Activated CD4-positive, alpha-beta T cell treated with anti-CD3 and anti-CD28 coated beads, Interleukin-2, amount 10 ng/mL, durations not matched to agents 7 days and 5 days (primary cell): ENCODE results near the gene FAM3C. TPM values are rescaled to one million over a fixed set of nuclear protein-coding genes. Genes with fewer than 3 reads are reported as not detected.

Experiments
- CTCF ChIA-PET: fragments of 350-600 bp; sonication (Branson Sonifier 250); formaldehyde crosslinking; loops from one replicate; lab custom pipeline; 2021; ENCODE audit warnings: antibody characterized with exemption; lab: Charles Lee
- POLR2A ChIA-PET: fragments of 350-600 bp; sonication (Branson Sonifier 250); formaldehyde crosslinking; loops from one replicate; lab custom pipeline; 2021; ENCODE audit warnings: antibody characterized with exemption; lab: Charles Lee
- DNase-seq: peaks from one replicate; pipeline ENCODE4 v3.0.0-alpha.2; 2020
- H3K27ac Mint-ChIP-seq: one replicate; pipeline ENCODE4 v1.8.0; 2021; ENCODE audit warnings: mild to moderate bottlenecking, moderate library complexity, mixed read lengths
- H3K27me3 Mint-ChIP-seq: one replicate; pipeline ENCODE4 v1.8.0; 2021; ENCODE audit warnings: mixed read lengths
- H3K36me3 Mint-ChIP-seq: one replicate; pipeline ENCODE4 v1.8.0; 2021; ENCODE audit warnings: low read depth, mixed read lengths
- H3K4me1 Mint-ChIP-seq: one replicate; pipeline ENCODE4 v1.8.0; 2021; ENCODE audit warnings: mixed read lengths
- H3K4me3 Mint-ChIP-seq: one replicate; pipeline ENCODE4 v1.8.0; 2021; ENCODE audit warnings: mild to moderate bottlenecking, moderate library complexity, mixed read lengths
- H3K9me3 Mint-ChIP-seq: one replicate; pipeline ENCODE4 v1.8.0; 2021; ENCODE audit warnings: mixed read lengths
- total RNA-seq, 2 experiments: library from RNA; stranded (reverse); gene quantifications; one replicate each; pipeline ENCODE4 v1.2.3, GENCODE V29; 2021

FAM3C gene
- total RNA-seq, 2 experiments from 2014 or later, result 12.2 to 15.6 TPM

GRCh38 chr7:121369462-121369861 is 26.6 kb downstream of the FAM3C start:
- Mint-ChIP-seq H3K9me3 (no peaks in the 10 kb centered on the region), H3K27me3 (no peaks in the 10 kb centered on the region), H3K4me1 (peaks cover 41% of the 10 kb centered on the region), H3K4me3 (no peak overlapping the region), H3K36me3 (peaks cover 12% of the 10 kb centered on the region), H3K27ac (peak overlapping the region; percentile 14)
- DNase-seq, result no peak
- ChIA-PET POLR2A (no interaction called here), CTCF (interaction anchor here (0.5 to 4.8 kb wide), 8 partner anchors 9 to 216 kb away, joined by 3 to 37 read pairs (median 4); partner anchors contain the start of gene FAM3C)

DNA sequence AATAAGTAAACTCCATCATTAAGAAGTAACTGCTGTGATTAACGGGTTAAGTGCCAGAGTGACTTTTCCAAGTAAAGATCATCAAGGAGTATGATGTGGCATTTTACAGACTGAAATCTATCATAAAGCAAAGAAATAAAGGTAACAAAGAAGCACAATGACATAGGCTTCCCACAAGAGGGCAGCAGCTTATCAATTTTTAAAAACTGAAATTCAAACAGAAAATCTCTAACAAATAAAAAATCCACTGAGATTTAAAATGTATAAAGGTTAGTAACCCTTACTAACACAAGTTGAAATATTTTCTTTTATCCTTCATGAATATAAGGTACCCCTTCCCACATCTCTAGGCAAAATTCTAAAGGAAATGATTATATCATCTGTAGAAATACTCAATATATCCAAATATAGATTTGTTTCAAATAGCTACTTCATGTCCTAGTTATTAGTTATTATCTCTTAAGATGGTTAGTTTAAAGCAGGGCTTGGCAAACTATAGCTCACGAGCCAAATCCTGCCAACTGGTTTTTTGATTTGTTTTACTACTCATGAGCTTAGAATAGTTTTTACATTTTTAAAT is 29.2 kb downstream of the FAM3C start:
- H3K9me3 Mint-ChIP-seq, result no peaks in the 10 kb centered on the region
- peaks cover 9% of the 10 kb centered on the region for H3K36me3 Mint-ChIP-seq
- H3K4me1 Mint-ChIP-seq, result peaks cover 31% of the 10 kb centered on the region
- H3K27me3 Mint-ChIP-seq, result no peaks in the 10 kb centered on the region
- no peak overlapping the region for H3K4me3 Mint-ChIP-seq
- ChIA-PET POLR2A (no interaction called here), CTCF (interaction anchor here (0.7 to 4.8 kb wide), 15 partner anchors 11 to 191 kb away, joined by 3 to 37 read pairs (median 5); partner anchors contain the start of gene FAM3C)
- peak; percentile 50 for DNase-seq
- no peak overlapping the region for H3K27ac Mint-ChIP-seq

DNA sequence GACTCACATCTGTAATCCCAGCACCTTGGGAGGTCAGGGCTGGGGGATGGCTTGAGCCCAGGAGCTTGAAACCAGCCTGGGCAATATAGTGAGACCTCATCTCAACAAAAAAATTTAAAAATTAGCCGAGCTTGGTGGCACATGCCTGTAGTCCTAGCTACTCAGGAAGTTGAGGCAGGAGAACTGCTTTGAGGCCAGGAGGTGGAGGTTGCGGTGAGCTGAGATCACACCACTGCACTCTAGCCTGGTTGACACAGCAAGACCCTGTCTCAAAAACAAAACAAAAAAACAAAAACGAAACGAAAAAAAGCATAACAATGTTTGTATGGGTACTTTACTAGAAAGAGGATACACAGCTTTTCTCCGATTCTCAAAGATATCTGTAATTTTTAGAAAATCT is 35.5 kb downstream of the FAM3C start:
- Mint-ChIP-seq H3K9me3 (no peaks in the 10 kb centered on the region), H3K27me3 (no peaks in the 10 kb centered on the region), H3K36me3 (peaks cover 9% of the 10 kb centered on the region), H3K27ac (no peak overlapping the region), H3K4me3 (no peak overlapping the region), H3K4me1 (peaks cover 1% of the 10 kb centered on the region)
- CTCF ChIA-PET, result interaction anchor here (1.2 kb wide), 1 partner anchor 10 kb away, joined by 4 read pairs; no protein-coding TSS in a partner anchor
- no peak for DNase-seq
- POLR2A ChIA-PET, result no interaction called here

DNA sequence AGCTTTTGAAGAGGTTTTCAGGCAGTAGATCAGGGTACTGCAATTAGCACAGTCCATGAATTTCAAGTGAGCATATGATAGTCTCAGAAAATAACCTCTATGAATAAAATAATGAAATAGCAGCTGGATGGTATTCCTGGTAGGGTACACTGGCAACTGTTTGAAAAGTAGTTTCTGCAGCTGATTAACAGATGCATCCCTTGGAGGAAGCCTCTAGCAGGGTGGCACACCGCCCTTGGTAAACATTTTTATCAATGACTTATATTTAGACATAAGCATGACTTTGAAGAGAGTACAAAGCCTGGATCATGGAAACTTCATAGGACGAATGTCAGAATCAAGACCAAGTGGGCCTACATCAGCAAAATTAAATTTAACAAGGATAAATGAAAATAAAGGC is 40.5 kb downstream of the FAM3C start:
- H3K27ac Mint-ChIP-seq, result no peak overlapping the region
- peaks cover 13% of the 10 kb centered on the region for H3K36me3 Mint-ChIP-seq
- H3K27me3 Mint-ChIP-seq, result no peaks in the 10 kb centered on the region
- no peaks in the 10 kb centered on the region for H3K4me1 Mint-ChIP-seq
- no peak overlapping the region for H3K4me3 Mint-ChIP-seq
- POLR2A ChIA-PET, result no interaction called here
- H3K9me3 Mint-ChIP-seq, result no peaks in the 10 kb centered on the region
- CTCF ChIA-PET, result interaction anchor here (0.6 to 1.4 kb wide), 5 partner anchors 9 to 175 kb away, joined by 3 to 4 read pairs (median 3); no protein-coding TSS in a partner anchor
- DNase-seq, result no peak

GRCh38 chr7:121352323-121352722 is 43.8 kb downstream of the FAM3C start:
- peaks cover 12% of the 10 kb centered on the region for H3K36me3 Mint-ChIP-seq
- H3K27me3 Mint-ChIP-seq, result no peaks in the 10 kb centered on the region
- H3K9me3 Mint-ChIP-seq, result no peaks in the 10 kb centered on the region
- no peaks in the 10 kb centered on the region for H3K4me1 Mint-ChIP-seq
- H3K4me3 Mint-ChIP-seq, result no peak overlapping the region
- ChIA-PET POLR2A (no interaction called here), CTCF (interaction anchor here (1.1 to 1.3 kb wide), 4 partner anchors 9 to 43 kb away, joined by 3 to 6 read pairs (median 4); partner anchors contain the start of gene FAM3C)
- DNase-seq, result no peak
- peak overlapping the region; percentile 6 for H3K27ac Mint-ChIP-seq

GRCh38 chr7:121351682-121352081 is 44.4 kb downstream of the FAM3C start:
- no peaks in the 10 kb centered on the region for H3K9me3 Mint-ChIP-seq

DNA sequence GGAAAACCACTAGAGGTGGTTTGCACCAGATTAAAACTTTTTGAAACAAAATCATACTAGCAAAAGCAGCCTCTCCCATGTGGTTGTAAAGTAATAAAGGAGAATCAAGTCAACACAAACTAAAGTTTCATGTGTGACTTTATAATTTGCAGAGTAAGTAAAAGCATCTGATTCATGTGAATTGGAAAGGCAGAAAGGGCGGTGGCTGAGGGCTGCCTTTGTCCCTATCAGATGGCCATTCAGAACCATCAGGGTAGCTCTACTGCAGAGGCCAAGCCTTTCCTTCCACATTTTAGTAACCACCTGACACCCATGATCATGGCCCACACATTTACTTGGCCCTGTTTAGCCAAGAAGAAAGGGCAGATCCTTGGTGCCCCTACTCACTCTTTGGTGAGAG is 51.6 kb downstream of the FAM3C start:
- CTCF ChIA-PET, result no interaction called here
- no peak overlapping the region for H3K27ac Mint-ChIP-seq
- POLR2A ChIA-PET, result no interaction called here
- peaks cover 6% of the 10 kb centered on the region for H3K36me3 Mint-ChIP-seq
- no peaks in the 10 kb centered on the region for H3K27me3 Mint-ChIP-seq
- H3K9me3 Mint-ChIP-seq, result no peaks in the 10 kb centered on the region
- no peak overlapping the region for H3K4me3 Mint-ChIP-seq
- no peaks in the 10 kb centered on the region for H3K4me1 Mint-ChIP-seq
- DNase-seq, result no peak

More at GRCh38 chr7:121351682-121352081, 44.4 kb downstream of the FAM3C start:
- Mint-ChIP-seq H3K4me3 (no peak overlapping the region), H3K36me3 (peaks cover 10% of the 10 kb centered on the region), H3K27me3 (no peaks in the 10 kb centered on the region), H3K27ac (no peak overlapping the region), H3K4me1 (no peaks in the 10 kb centered on the region)
- CTCF ChIA-PET, result interaction anchor here (1.1 to 1.3 kb wide), 4 partner anchors 10 to 44 kb away, joined by 3 to 6 read pairs (median 4); partner anchors contain the start of gene FAM3C
- DNase-seq, result no peak
- POLR2A ChIA-PET, result no interaction called here

DNA sequence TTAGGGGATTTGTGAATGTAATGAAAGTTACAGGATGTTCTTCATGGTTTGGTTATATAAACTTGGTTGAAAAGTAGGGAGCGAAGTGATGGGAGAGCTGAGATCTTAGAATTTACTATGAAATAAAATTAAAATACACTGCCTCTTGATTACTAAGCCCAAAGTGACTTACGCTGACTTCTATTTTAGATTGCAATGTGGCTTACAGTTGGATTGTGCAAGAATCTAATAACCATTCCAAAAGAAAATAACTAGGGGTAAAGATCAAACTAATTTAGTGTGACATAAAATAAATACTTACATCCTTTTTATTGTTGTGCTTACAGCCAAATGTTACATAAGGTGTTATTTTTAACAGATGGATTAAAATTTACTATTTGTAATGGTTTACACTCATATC is 52.0 kb downstream of the FAM3C start:
- Mint-ChIP-seq H3K36me3 (peaks cover 6% of the 10 kb centered on the region), H3K4me1 (no peaks in the 10 kb centered on the region), H3K4me3 (no peak overlapping the region), H3K27me3 (no peaks in the 10 kb centered on the region), H3K9me3 (no peaks in the 10 kb centered on the region), H3K27ac (no peak overlapping the region)
- POLR2A ChIA-PET, result no interaction called here
- no peak for DNase-seq
- CTCF ChIA-PET, result no interaction called here

- Mint-ChIP-seq H3K9me3 (no peaks in the 10 kb centered on the region), H3K36me3 (peaks cover 6% of the 10 kb centered on the region), H3K27ac (no peak overlapping the region), H3K4me3 (no peak overlapping the region), H3K4me1 (no peaks in the 10 kb centered on the region), H3K27me3 (no peaks in the 10 kb centered on the region)
- ChIA-PET POLR2A (no interaction called here), CTCF (no interaction called here)
- DNase-seq, result no peak
Measured at GRCh38 chr7:121343302-121343701, 52.8 kb downstream of the FAM3C start.

- peaks cover 6% of the 10 kb centered on the region for H3K36me3 Mint-ChIP-seq
- ChIA-PET CTCF (no interaction called here), POLR2A (no interaction called here)
- H3K4me3 Mint-ChIP-seq, result no peak overlapping the region
- no peak for DNase-seq
- H3K27ac Mint-ChIP-seq, result no peak overlapping the region
- H3K4me1 Mint-ChIP-seq, result no peaks in the 10 kb centered on the region
- no peaks in the 10 kb centered on the region for H3K9me3 Mint-ChIP-seq
- no peaks in the 10 kb centered on the region for H3K27me3 Mint-ChIP-seq
Measured at GRCh38 chr7:121342631-121343030, 53.5 kb downstream of the FAM3C start.

DNA sequence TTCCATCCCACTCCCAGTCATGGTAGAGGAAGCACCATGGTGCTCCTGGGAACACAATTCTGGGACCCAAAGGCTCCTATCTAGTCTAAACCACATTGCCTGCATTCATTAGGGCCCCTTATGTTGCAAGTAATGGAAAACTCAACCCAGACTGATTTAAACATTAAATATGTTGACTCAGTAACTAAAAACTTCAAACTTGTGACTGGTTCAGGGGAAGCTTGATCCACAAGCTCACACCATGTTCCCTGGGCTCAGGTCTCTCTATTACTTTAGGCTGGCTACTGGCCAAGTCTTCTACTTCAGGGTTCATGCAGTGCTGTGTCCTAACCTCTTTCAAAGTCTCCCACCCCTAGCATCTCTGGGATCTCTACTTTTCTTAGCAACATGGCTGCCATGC is 54.2 kb downstream of the FAM3C start:
- Mint-ChIP-seq H3K27ac (no peak overlapping the region), H3K4me3 (no peak overlapping the region), H3K36me3 (peaks cover 6% of the 10 kb centered on the region), H3K27me3 (no peaks in the 10 kb centered on the region), H3K9me3 (no peaks in the 10 kb centered on the region), H3K4me1 (no peaks in the 10 kb centered on the region)
- DNase-seq, result no peak
- ChIA-PET POLR2A (no interaction called here), CTCF (no interaction called here)

DNA sequence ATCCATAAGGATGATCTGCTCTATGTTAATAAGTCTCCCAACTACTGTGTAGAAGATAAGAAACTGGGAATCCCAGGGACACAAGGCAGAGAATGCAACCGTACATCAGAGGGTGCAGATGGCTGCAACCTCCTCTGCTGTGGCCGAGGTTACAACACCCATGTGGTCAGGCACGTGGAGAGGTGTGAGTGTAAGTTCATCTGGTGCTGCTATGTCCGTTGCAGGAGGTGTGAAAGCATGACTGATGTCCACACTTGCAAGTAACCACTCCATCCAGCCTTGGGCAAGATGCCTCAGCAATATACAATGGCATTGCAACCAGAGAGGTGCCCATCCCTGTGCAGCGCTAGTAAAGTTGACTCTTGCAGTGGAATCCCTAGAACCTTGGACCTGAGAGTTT is 57.0 kb downstream of the FAM3C start:
- CTCF ChIA-PET, result no interaction called here
- H3K4me1 Mint-ChIP-seq, result no peaks in the 10 kb centered on the region
- no peaks in the 10 kb centered on the region for H3K9me3 Mint-ChIP-seq
- no peak overlapping the region for H3K27ac Mint-ChIP-seq
- H3K27me3 Mint-ChIP-seq, result peaks cover 18% of the 10 kb centered on the region
- no peak for DNase-seq
- H3K36me3 Mint-ChIP-seq, result no peaks in the 10 kb centered on the region
- H3K4me3 Mint-ChIP-seq, result no peak overlapping the region
- POLR2A ChIA-PET, result no interaction called here

GRCh38 chr7:121337398-121337797 is 58.7 kb downstream of the FAM3C start:
- H3K9me3 Mint-ChIP-seq, result no peaks in the 10 kb centered on the region
- DNase-seq, result no peak
- peaks cover 20% of the 10 kb centered on the region for H3K27me3 Mint-ChIP-seq
- no peaks in the 10 kb centered on the region for H3K36me3 Mint-ChIP-seq
- ChIA-PET POLR2A (no interaction called here), CTCF (interaction anchor here (0.6 kb wide), 1 partner anchor 206 kb away, joined by 3 read pairs; no protein-coding TSS in a partner anchor)
- H3K27ac Mint-ChIP-seq, result no peak overlapping the region
- H3K4me1 Mint-ChIP-seq, result no peaks in the 10 kb centered on the region
- H3K4me3 Mint-ChIP-seq, result no peak overlapping the region
